Measurements from ENCODE around the gene MAP2K1. TPM values are rescaled to one million over a fixed set of nuclear protein-coding genes. Genes with fewer than 3 reads are reported as not detected.

MAP2K1 gene
- total RNA-seq, 1 experiment from 2014 or later = 56.8 TPM

DNA sequence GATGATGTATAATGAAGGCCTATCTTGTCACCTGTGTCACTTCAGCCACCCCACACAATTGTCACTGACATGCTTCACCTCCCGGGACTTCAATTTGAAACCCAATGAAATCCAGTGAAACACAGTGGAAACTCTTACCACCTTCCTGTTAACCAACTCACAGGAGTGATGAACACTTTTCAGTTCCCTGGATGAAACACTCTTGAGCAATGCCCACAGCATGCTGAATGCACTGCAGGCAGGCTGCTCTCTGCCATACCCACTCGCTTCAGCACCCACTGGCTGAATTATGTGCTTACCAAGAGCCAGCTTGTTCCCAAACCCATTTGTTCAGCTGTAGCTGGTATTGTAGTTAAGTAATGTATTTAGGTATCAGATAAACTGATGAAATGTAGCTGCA is 47.0 kb downstream of the MAP2K1 start:
- no peaks in the 10 kb centered on the region for H3K9me3 ChIP-seq (ENCODE audit: low read depth, low read length, poor library complexity, severe bottlenecking)
- peaks cover 17% of the 10 kb centered on the region for H3K36me3 ChIP-seq (ENCODE audit: insufficient read depth, low read length, poor library complexity, severe bottlenecking)
- ChIA-PET POLR2A (ENCODE audit: low non-redundant PET) (interaction anchor here (0.6 kb wide), 1 partner anchor 47 kb away, joined by 16 read pairs; the partner anchor contains the start of gene MAP2K1), CTCF (no interaction called here)
- H3K27me3 ChIP-seq (replicated peaks; ENCODE audit: insufficient read depth, low read depth, low read length, poor library complexity) = no peaks in the 10 kb centered on the region
- peaks cover 6% of the 10 kb centered on the region for H3K4me1 ChIP-seq (ENCODE audit: insufficient read depth, low read length, poor library complexity, severe bottlenecking)
- TF ChIP-seq, protein P1, sequence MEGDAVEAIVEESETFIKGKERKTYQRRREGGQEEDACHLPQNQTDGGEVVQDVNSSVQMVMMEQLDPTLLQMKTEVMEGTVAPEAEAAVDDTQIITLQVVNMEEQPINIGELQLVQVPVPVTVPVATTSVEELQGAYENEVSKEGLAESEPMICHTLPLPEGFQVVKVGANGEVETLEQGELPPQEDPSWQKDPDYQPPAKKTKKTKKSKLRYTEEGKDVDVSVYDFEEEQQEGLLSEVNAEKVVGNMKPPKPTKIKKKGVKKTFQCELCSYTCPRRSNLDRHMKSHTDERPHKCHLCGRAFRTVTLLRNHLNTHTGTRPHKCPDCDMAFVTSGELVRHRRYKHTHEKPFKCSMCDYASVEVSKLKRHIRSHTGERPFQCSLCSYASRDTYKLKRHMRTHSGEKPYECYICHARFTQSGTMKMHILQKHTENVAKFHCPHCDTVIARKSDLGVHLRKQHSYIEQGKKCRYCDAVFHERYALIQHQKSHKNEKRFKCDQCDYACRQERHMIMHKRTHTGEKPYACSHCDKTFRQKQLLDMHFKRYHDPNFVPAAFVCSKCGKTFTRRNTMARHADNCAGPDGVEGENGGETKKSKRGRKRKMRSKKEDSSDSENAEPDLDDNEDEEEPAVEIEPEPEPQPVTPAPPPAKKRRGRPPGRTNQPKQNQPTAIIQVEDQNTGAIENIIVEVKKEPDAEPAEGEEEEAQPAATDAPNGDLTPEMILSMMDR (conservative IDR thresholded peaks at IDR 0.05; ENCODE audit: low read depth, low read length) = no peak
- no peak for TF ChIP-seq EZH2 (IDR thresholded peaks at IDR 0.05; ENCODE audit: borderline replicate concordance, low read depth, low read length, poor library complexity, severe bottlenecking)
- DNase-seq (ENCODE audit: low spot score) = no peak
- BruUV-seq (replicated peaks) = no TSS peak
- intact Hi-C loops (cut with micrococcal nuclease; ENCODE audit: unreplicated experiment) = no loop called here
- no peak overlapping the region for H3K4me3 ChIP-seq (ENCODE audit: low read depth, low read length, poor library complexity, severe bottlenecking)
- no peak overlapping the region for H3K27ac ChIP-seq (ENCODE audit: low read depth, low read length, poor library complexity, severe bottlenecking)

DNA sequence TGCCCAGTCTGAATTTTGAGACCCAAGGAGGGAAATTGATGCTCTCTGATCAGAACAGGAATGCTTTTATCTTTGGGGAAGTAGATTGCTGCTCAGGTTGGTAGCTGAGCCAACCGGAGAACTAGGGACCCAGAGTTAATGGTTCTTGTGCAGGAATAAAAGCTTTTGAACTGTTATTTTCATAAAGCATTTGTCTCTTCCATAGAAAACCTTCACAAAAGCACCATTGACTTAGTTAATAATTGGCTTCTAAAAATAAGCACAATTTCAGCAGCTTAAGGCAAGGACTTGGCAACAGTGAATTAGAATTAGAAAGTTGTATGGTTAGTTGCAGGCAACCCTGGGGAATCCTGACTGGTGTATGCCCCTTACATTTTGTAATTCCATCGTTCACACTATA is 53.8 kb downstream of the MAP2K1 start:
- H3K4me1 ChIP-seq (ENCODE audit: insufficient read depth, low read length, poor library complexity, severe bottlenecking) = no peaks in the 10 kb centered on the region
- no peak overlapping the region for H3K4me3 ChIP-seq (ENCODE audit: low read depth, low read length, poor library complexity, severe bottlenecking)
- no peak for TF ChIP-seq EZH2 (IDR thresholded peaks at IDR 0.05; ENCODE audit: borderline replicate concordance, low read depth, low read length, poor library complexity, severe bottlenecking)
- TF ChIP-seq, protein P1 (conservative IDR thresholded peaks at IDR 0.05; ENCODE audit: low read depth, low read length) = no peak
- H3K27ac ChIP-seq (ENCODE audit: low read depth, low read length, poor library complexity, severe bottlenecking) = no peak overlapping the region
- H3K9me3 ChIP-seq (ENCODE audit: low read depth, low read length, poor library complexity, severe bottlenecking) = no peaks in the 10 kb centered on the region
- ChIA-PET CTCF (no interaction called here), POLR2A (ENCODE audit: low non-redundant PET) (no interaction called here)
- DNase-seq (ENCODE audit: low spot score) = no peak
- peaks cover 32% of the 10 kb centered on the region for H3K36me3 ChIP-seq (ENCODE audit: insufficient read depth, low read length, poor library complexity, severe bottlenecking)
- no peaks in the 10 kb centered on the region for H3K27me3 ChIP-seq (replicated peaks; ENCODE audit: insufficient read depth, low read depth, low read length, poor library complexity)
- intact Hi-C loops (cut with micrococcal nuclease; ENCODE audit: unreplicated experiment) = no loop called here
- no TSS peak for BruUV-seq (replicated peaks)

DNA sequence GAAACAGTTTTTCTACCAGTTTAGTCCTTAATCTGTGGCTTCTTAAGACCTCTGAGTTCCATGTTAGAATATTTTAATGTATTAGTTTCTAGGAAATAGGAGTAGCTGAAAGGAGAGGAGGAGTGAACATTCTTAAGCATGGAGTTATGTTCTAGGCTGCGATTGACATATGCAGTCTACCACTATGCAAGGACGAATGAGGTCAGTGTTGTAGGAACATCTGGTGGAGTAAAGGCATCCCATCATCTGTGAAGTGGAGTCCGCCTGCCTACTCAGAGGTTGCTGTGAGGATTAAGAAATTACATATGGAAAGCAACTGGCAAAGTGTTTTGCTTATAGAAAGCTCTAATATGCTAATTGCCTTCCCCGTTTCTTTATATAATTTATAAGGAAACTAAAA is 65.7 kb downstream of the MAP2K1 start:
- no peaks in the 10 kb centered on the region for H3K9me3 ChIP-seq (ENCODE audit: low read depth, low read length, poor library complexity, severe bottlenecking)
- TF ChIP-seq, protein P1 (conservative IDR thresholded peaks at IDR 0.05; ENCODE audit: low read depth, low read length) = no peak
- TF ChIP-seq EZH2 (IDR thresholded peaks at IDR 0.05; ENCODE audit: borderline replicate concordance, low read depth, low read length, poor library complexity, severe bottlenecking) = no peak
- H3K4me1 ChIP-seq (ENCODE audit: insufficient read depth, low read length, poor library complexity, severe bottlenecking) = no peaks in the 10 kb centered on the region
- no TSS peak for BruUV-seq (replicated peaks)
- H3K4me3 ChIP-seq (ENCODE audit: low read depth, low read length, poor library complexity, severe bottlenecking) = no peak overlapping the region
- ChIA-PET CTCF (no interaction called here), POLR2A (ENCODE audit: low non-redundant PET) (no interaction called here)
- H3K27me3 ChIP-seq (replicated peaks; ENCODE audit: insufficient read depth, low read depth, low read length, poor library complexity) = no peaks in the 10 kb centered on the region
- intact Hi-C loops (cut with micrococcal nuclease; ENCODE audit: unreplicated experiment) = no loop called here
- DNase-seq (ENCODE audit: low spot score) = no peak
- H3K36me3 ChIP-seq (ENCODE audit: insufficient read depth, low read length, poor library complexity, severe bottlenecking) = no peaks in the 10 kb centered on the region
- H3K27ac ChIP-seq (ENCODE audit: low read depth, low read length, poor library complexity, severe bottlenecking) = no peak overlapping the region

All from A673 (cell line).